Stimulated activated CD4-positive, alpha-beta T cell treated with anti-CD3 and anti-CD28 coated beads, Interleukin-12 subunit alpha, Interleukin-12 subunit beta, amount 100 ng/mL, for 4 hours (primary cell): ENCODE data around the gene JARID2.

ENCODE experiments used
- DNase-seq: peaks from one replicate; pipeline ENCODE4 v3.0.0-alpha.2; 2020

JARID2 gene

GRCh38 chr6:15556711-15557110 is 310.8 kb downstream of the JARID2 start:
- no peak for DNase-seq

GRCh38 chr6:15557174-15557573 is 311.3 kb downstream of the JARID2 start:
- DNase-seq = no peak

GRCh38 chr6:15560713-15561112 is 314.8 kb downstream of the JARID2 start:
- DNase-seq = no peak

- no peak for DNase-seq
Measured at GRCh38 chr6:15561447-15562199, 315.8 kb downstream of the JARID2 start.

GRCh38 chr6:15562977-15563376 is 317.1 kb downstream of the JARID2 start:
- DNase-seq = no peak

- DNase-seq = no peak
Measured at GRCh38 chr6:15569035-15569995, 323.4 kb downstream of the JARID2 start.

- DNase-seq = no peak
Measured at GRCh38 chr6:15570171-15570570, 324.3 kb downstream of the JARID2 start.
